Calu3 (cell line): ENCODE measurements around the gene FN3K. TPM values are rescaled to one million over a fixed set of nuclear protein-coding genes. Genes with fewer than 3 reads are reported as not detected.
"Not testable (repeated sequence)": the region's sequence is repeated elsewhere in the genome, so short reads cannot be mapped to it uniquely, and the experiment has no call there.

Experiments used
- BruUV-seq: library from RNA; stranded (reverse); fragments of 400-500 nt; replicated peaks from 2 replicates; lab custom pipeline; 2021; lab: Mats Ljungman, UMichigan
- CTCF ChIA-PET: fragments of 300-600 bp; sonication (Branson Sonifier 250); formaldehyde crosslinking; loops from one replicate; lab custom pipeline; 2022; ENCODE audit warnings: antibody characterized with exemption; lab: Charles Lee
- DNase-seq: peaks from one replicate; pipeline ENCODE4 v3.0.0; 2022
- H3K27ac Mint-ChIP-seq: one replicate; pipeline ENCODE4 v1.8.0; 2022; ENCODE audit warnings: mixed read lengths; ENCODE audit not compliant: unreplicated experiment
- H3K27me3 Mint-ChIP-seq: one replicate; pipeline ENCODE4 v1.8.0; 2022; ENCODE audit warnings: mixed read lengths; ENCODE audit not compliant: unreplicated experiment
- H3K36me3 Mint-ChIP-seq: one replicate; pipeline ENCODE4 v1.8.0; 2022; ENCODE audit warnings: mild to moderate bottlenecking, moderate library complexity, mixed read lengths; ENCODE audit not compliant: insufficient read depth, unreplicated experiment
- H3K4me1 Mint-ChIP-seq: one replicate; pipeline ENCODE4 v1.8.0; 2022; ENCODE audit warnings: mild to moderate bottlenecking, low read depth, mixed read lengths; ENCODE audit not compliant: unreplicated experiment
- H3K4me3 Mint-ChIP-seq: one replicate; pipeline ENCODE4 v1.8.0; 2022; ENCODE audit warnings: mild to moderate bottlenecking, low read depth, moderate library complexity, mixed read lengths; ENCODE audit not compliant: unreplicated experiment
- H3K9me3 Mint-ChIP-seq: one replicate; pipeline ENCODE4 v1.8.0; 2022; ENCODE audit warnings: low read depth, mixed read lengths; ENCODE audit not compliant: unreplicated experiment
- CTCF ChIP-seq: fragments of 200-600 bp; IDR thresholded peaks from one replicate; pipeline ENCODE4 v1.8.0; 2022; ENCODE audit warnings: antibody characterized with exemption; ENCODE audit not compliant: unreplicated experiment
- intact Hi-C: fragments of 100-400 bp; cut with micrococcal nuclease; formaldehyde crosslinking; loops from one replicate; pipeline ENCODE4 v1.10.0; 2022; ENCODE audit not compliant: unreplicated experiment
- total RNA-seq: library from RNA; stranded (reverse); gene quantifications from 2 replicates; pipeline ENCODE4 v1.2.3, GENCODE V29; 2022

Gene FN3K
- total RNA-seq, 1 experiment from 2014 or later: 15.5 TPM

GRCh38 chr17:82783498-82783897 is 48.1 kb downstream of the FN3K start:
- H3K27ac Mint-ChIP-seq: no peak overlapping the region
- BruUV-seq: no TSS peak
- no peak for TF ChIP-seq CTCF
- CTCF ChIA-PET: no interaction called here
- H3K36me3 Mint-ChIP-seq: peaks cover 9% of the 10 kb centered on the region
- H3K27me3 Mint-ChIP-seq: no peaks in the 10 kb centered on the region
- no peaks in the 10 kb centered on the region for H3K9me3 Mint-ChIP-seq
- peaks cover 6% of the 10 kb centered on the region for H3K4me1 Mint-ChIP-seq
- intact Hi-C loops: loop anchor here (5.0 kb wide), 1 partner anchor 129 kb away; no protein-coding TSS in a partner anchor
- DNase-seq: no peak
- no peak overlapping the region for H3K4me3 Mint-ChIP-seq

GRCh38 chr17:82785581-82785980 is 50.2 kb downstream of the FN3K start:
- intact Hi-C loops, H3K27me3 Mint-ChIP-seq, H3K27ac Mint-ChIP-seq, DNase-seq, H3K9me3 Mint-ChIP-seq, H3K4me1 Mint-ChIP-seq, H3K36me3 Mint-ChIP-seq, BruUV-seq, CTCF ChIA-PET, H3K4me3 Mint-ChIP-seq: not testable (repeated sequence)

GRCh38 chr17:82786427-82786826 is 51.0 kb downstream of the FN3K start:
- peaks cover 9% of the 10 kb centered on the region for H3K36me3 Mint-ChIP-seq
- TF ChIP-seq CTCF: no peak
- no peak overlapping the region for H3K4me3 Mint-ChIP-seq
- H3K9me3 Mint-ChIP-seq: no peaks in the 10 kb centered on the region
- intact Hi-C loops: no loop called here
- CTCF ChIA-PET: no interaction called here
- H3K4me1 Mint-ChIP-seq: peaks cover 13% of the 10 kb centered on the region
- no peak overlapping the region for H3K27ac Mint-ChIP-seq
- no peak for DNase-seq
- no TSS peak for BruUV-seq
- no peaks in the 10 kb centered on the region for H3K27me3 Mint-ChIP-seq

- BruUV-seq: no TSS peak
- Mint-ChIP-seq H3K36me3 (peaks cover 9% of the 10 kb centered on the region), H3K4me1 (peaks cover 7% of the 10 kb centered on the region), H3K27ac (no peak overlapping the region), H3K9me3 (no peaks in the 10 kb centered on the region), H3K4me3 (no peak overlapping the region), H3K27me3 (no peaks in the 10 kb centered on the region)
- no peak for DNase-seq
- intact Hi-C loops: no loop called here
- no peak for TF ChIP-seq CTCF
- CTCF ChIA-PET: no interaction called here
These were observed 51.9 kb downstream of the FN3K start for GRCh38 chr17:82787081-82787848.
